Ectodermal cell (in vitro differentiated cells): ENCODE results near the gene LIMS1.
"Not testable (repeated sequence)": the region's sequence is repeated elsewhere in the genome, so short reads cannot be mapped to it uniquely, and the experiment has no call there.

ENCODE experiments used
- H3K27ac ChIP-seq: 2 replicates; pipeline ENCODE4 v1.7.0; 2013; ENCODE audit warnings: mild to moderate bottlenecking, low read depth, low read length; ENCODE audit not compliant: insufficient read depth, poor library complexity, severe bottlenecking
- H3K27me3 ChIP-seq: 2 replicates; pipeline ENCODE4 v1.7.0; 2013; ENCODE audit warnings: mild to moderate bottlenecking, low read length; ENCODE audit not compliant: insufficient read depth, control insufficient read depth, poor library complexity, severe bottlenecking
- H3K36me3 ChIP-seq: one replicate; pipeline ENCODE4 v1.7.0; 2013; ENCODE audit warnings: low read length; ENCODE audit not compliant: control insufficient read depth, insufficient read depth
- H3K4me1 ChIP-seq: one replicate; pipeline ENCODE4 v1.7.0; 2013; ENCODE audit warnings: low read length; ENCODE audit not compliant: control insufficient read depth, insufficient read depth
- H3K4me3 ChIP-seq: 2 replicates; pipeline ENCODE4 v1.7.0; 2013; ENCODE audit warnings: low read depth, low read length, control low read depth; ENCODE audit not compliant: insufficient read depth
- H3K9me3 ChIP-seq: 2 replicates; pipeline ENCODE4 v1.7.0; 2013; ENCODE audit warnings: mild to moderate bottlenecking, low read length, moderate library complexity; ENCODE audit not compliant: control insufficient read depth
- WGBS, 2 experiments: methylation state at CpG; one replicate each; pipeline ENCODE4 v1.1.7; 2013; ENCODE audit warnings: missing lambda C conversion rate in 2 of 2; 5-methylcytosine and 5-hydroxymethylcytosine counted together

LIMS1 gene

GRCh38 chr2:108525258-108525657, 9.0 kb upstream of the LIMS1 start:
- H3K4me1 ChIP-seq, H3K9me3 ChIP-seq, H3K4me3 ChIP-seq, H3K36me3 ChIP-seq, H3K27ac ChIP-seq, H3K27me3 ChIP-seq: not testable (repeated sequence)

GRCh38 chr2:108531674-108532055, 2.6 kb upstream of the LIMS1 start:
- no peak overlapping the region for H3K27ac ChIP-seq
- H3K36me3 ChIP-seq = no peaks in the 10 kb centered on the region
- peaks cover 8% of the 10 kb centered on the region for H3K4me1 ChIP-seq
- no peak overlapping the region for H3K4me3 ChIP-seq
- 95 to 96% methylated on average over 1 to 5 of the region's 5 CpGs for WGBS, 2 experiments
- H3K9me3 ChIP-seq = no peaks in the 10 kb centered on the region
- H3K27me3 ChIP-seq = peaks cover 18% of the 10 kb centered on the region

GRCh38 chr2:108534584-108535356, 500 bp downstream of the LIMS1 start:
- Histone ChIP-seq H3K4me3 (peak overlapping the region; percentile 78), H3K4me1 (peaks cover 15% of the 10 kb centered on the region), H3K9me3 (no peaks in the 10 kb centered on the region), H3K27me3 (peaks cover 18% of the 10 kb centered on the region), H3K27ac (peak overlapping the region; percentile 50), H3K36me3 (no peaks in the 10 kb centered on the region)
- 1% methylated on average over 56 to 57 of the region's 57 CpGs for WGBS, 2 experiments

GRCh38 chr2:108535357-108535631, 1.0 kb downstream of the LIMS1 start:
- Histone ChIP-seq H3K4me3 (peak overlapping the region; percentile 78), H3K9me3 (no peaks in the 10 kb centered on the region), H3K36me3 (no peaks in the 10 kb centered on the region), H3K4me1 (peaks cover 15% of the 10 kb centered on the region), H3K27me3 (peaks cover 18% of the 10 kb centered on the region), H3K27ac (no peak overlapping the region)
- 24 to 27% methylated on average over 9 of the region's 9 CpGs for WGBS, 2 experiments

GRCh38 chr2:108536133-108536780, 2.0 kb downstream of the LIMS1 start:
- H3K9me3 ChIP-seq = no peaks in the 10 kb centered on the region
- H3K36me3 ChIP-seq = no peaks in the 10 kb centered on the region
- no peak overlapping the region for H3K4me3 ChIP-seq
- WGBS, 2 experiments = 94 to 95% methylated on average over 6 of the region's 7 CpGs
- peaks cover 18% of the 10 kb centered on the region for H3K27me3 ChIP-seq
- no peak overlapping the region for H3K27ac ChIP-seq
- H3K4me1 ChIP-seq = peaks cover 15% of the 10 kb centered on the region

- no peaks in the 10 kb centered on the region for H3K9me3 ChIP-seq
- no peak overlapping the region for H3K4me3 ChIP-seq
- no peak overlapping the region for H3K27ac ChIP-seq
- peaks cover 15% of the 10 kb centered on the region for H3K4me1 ChIP-seq
- 95 to 97% methylated on average over 4 to 5 of the region's 5 CpGs for WGBS, 2 experiments
- no peaks in the 10 kb centered on the region for H3K36me3 ChIP-seq
- H3K27me3 ChIP-seq = peaks cover 18% of the 10 kb centered on the region
Observed at GRCh38 chr2:108536911-108537310, 2.6 kb downstream of the LIMS1 start.

GRCh38 chr2:108538000-108538625, 3.8 kb downstream of the LIMS1 start:
- Histone ChIP-seq H3K27me3 (peaks cover 18% of the 10 kb centered on the region), H3K4me3 (no peak overlapping the region), H3K4me1 (peaks cover 15% of the 10 kb centered on the region), H3K36me3 (no peaks in the 10 kb centered on the region), H3K27ac (no peak overlapping the region), H3K9me3 (no peaks in the 10 kb centered on the region)
- 60 to 64% methylated on average over 5 of the region's 5 CpGs for WGBS, 2 experiments

- no peaks in the 10 kb centered on the region for H3K9me3 ChIP-seq
- WGBS, 2 experiments = 95 to 98% methylated on average over 4 of the region's 4 CpGs
- H3K4me1 ChIP-seq = peaks cover 7% of the 10 kb centered on the region
- H3K27ac ChIP-seq = no peak overlapping the region
- H3K27me3 ChIP-seq = peaks cover 2% of the 10 kb centered on the region
- H3K36me3 ChIP-seq = no peaks in the 10 kb centered on the region
- H3K4me3 ChIP-seq = no peak overlapping the region
Observed at GRCh38 chr2:108541451-108541850, 7.2 kb downstream of the LIMS1 start.

GRCh38 chr2:108542071-108542470, 7.8 kb downstream of the LIMS1 start:
- peaks cover 7% of the 10 kb centered on the region for H3K4me1 ChIP-seq
- no peak overlapping the region for H3K4me3 ChIP-seq
- H3K27ac ChIP-seq = no peak overlapping the region
- no peaks in the 10 kb centered on the region for H3K27me3 ChIP-seq
- 93 to 96% methylated on average over 4 of the region's 4 CpGs for WGBS, 2 experiments
- H3K36me3 ChIP-seq = no peaks in the 10 kb centered on the region
- no peaks in the 10 kb centered on the region for H3K9me3 ChIP-seq

GRCh38 chr2:108547606-108548005, 13.3 kb downstream of the LIMS1 start:
- H3K4me3 ChIP-seq = no peak overlapping the region
- H3K36me3 ChIP-seq = no peaks in the 10 kb centered on the region
- H3K4me1 ChIP-seq = no peaks in the 10 kb centered on the region
- WGBS, 2 experiments = 85% methylated on average over 4 to 5 of the region's 5 CpGs
- no peaks in the 10 kb centered on the region for H3K9me3 ChIP-seq
- H3K27ac ChIP-seq = no peak overlapping the region
- no peaks in the 10 kb centered on the region for H3K27me3 ChIP-seq
